Esophagus squamous epithelium (tissue), 4 donors: ENCODE results near the gene AUTS2.

ENCODE experiments used
- CTCF ChIP-seq, 6 experiments: fragments of 450-650 bp in 4 of 6; fragments of 200-600 bp in 2 of 6; sonication (generic) in 2 of 6; IDR thresholded peaks; one replicate each; pipeline ENCODE4 v1.5.1; 2016 to 2019; ENCODE audit warnings: antibody characterized with exemption in 6 of 6, mild to moderate bottlenecking in 4 of 6, moderate library complexity in 4 of 6
- POLR2A ChIP-seq, 4 donors: fragments of 450-650 bp; IDR thresholded peaks; one replicate each; pipeline ENCODE4 v1.6.1; 2017; ENCODE audit warnings: antibody characterized with exemption in 4 of 4, mild to moderate bottlenecking in 4 of 4, moderate library complexity in 3 of 4

GRCh38 chr7:70556761-70557160 lies 958.5 kb downstream of the AUTS2 start:
- no peak for TF ChIP-seq CTCF (IDR thresholded peaks at IDR 0.05)
- TF ChIP-seq POLR2A (IDR thresholded peaks at IDR 0.05) = no peak
